OCI-LY3 (cell line): Measurements from ENCODE around the gene CC2D2A.

Source experiments
- H2AFZ ChIP-seq: fragments of 200-600, 300-600 bp; shearing (Covaris generic); 2 replicates; pipeline ENCODE4 v1.6.0; 2014; ENCODE audit warnings: antibody characterized with exemption, low read depth, low read length
- H3K27ac ChIP-seq: fragments of 200-600, 300-600 bp; sonication (generic); 2 replicates; pipeline ENCODE4 v1.5.1; 2014; ENCODE audit warnings: mild to moderate bottlenecking, low read length, moderate library complexity, mixed read lengths
- H3K27me3 ChIP-seq: fragments of 200-600, 300-600 bp; sonication (generic); 2 replicates; pipeline ENCODE4 v1.6.1; 2014; ENCODE audit warnings: low read depth, low read length, mixed read lengths
- H3K36me3 ChIP-seq: fragments of 200-600, 300-600 bp; sonication (generic); replicated peaks from 2 replicates; pipeline ENCODE3; 2014; ENCODE audit warnings: low read depth, low read length, mixed read lengths
- H3K4me1 ChIP-seq: fragments of 300-600, 200-600 bp; sonication (generic); 2 replicates; pipeline ENCODE4 v1.6.1; 2014; ENCODE audit warnings: low read length, mixed read lengths
- H3K4me2 ChIP-seq: fragments of 200-600, 300-600 bp; sonication (generic); 2 replicates; pipeline ENCODE4 v1.6.1; 2014; ENCODE audit warnings: low read length, mixed read lengths
- H3K4me3 ChIP-seq: fragments of 300-600, 200-600 bp; sonication (generic); 2 replicates; pipeline ENCODE4 v1.5.1; 2014; ENCODE audit warnings: antibody characterized with exemption, mild to moderate bottlenecking, low read length, moderate library complexity
- H3K79me2 ChIP-seq: fragments of 300-600, 200-600 bp; shearing (Covaris generic); 2 replicates; pipeline ENCODE4 v1.6.1; 2014; ENCODE audit warnings: mild to moderate bottlenecking, low read length, mixed read lengths
- H3K9ac ChIP-seq: fragments of 300-600, 200-600 bp; shearing (Covaris generic); 2 replicates; pipeline ENCODE4 v1.6.0; 2014; ENCODE audit warnings: mild to moderate bottlenecking, low read length, moderate library complexity
- H3K9me3 ChIP-seq: fragments of 200-600, 300-600 bp; shearing (Covaris generic); 2 replicates; pipeline ENCODE4 v1.6.1; 2014; ENCODE audit warnings: low read length, mixed read lengths; ENCODE audit not compliant: insufficient read depth
- H4K20me1 ChIP-seq: fragments of 200-600, 300-600 bp; sonication (generic); 2 replicates; pipeline ENCODE4 v1.6.1; 2016; ENCODE audit warnings: low read length, mixed read lengths; ENCODE audit not compliant: insufficient read depth
- CTCF ChIP-seq: fragments of 200-600, 300-600 bp; sonication (generic); IDR thresholded peaks from 2 replicates; pipeline ENCODE4 v1.5.1; 2014; ENCODE audit warnings: antibody characterized with exemption, low read length, low read depth
- EZH2phosphoT487 ChIP-seq: fragments of 200-600 bp; shearing (Covaris generic); IDR thresholded peaks from 2 replicates; pipeline ENCODE4 v1.6.1; 2018; ENCODE audit warnings: antibody characterized with exemption, mixed run types, low read depth

CC2D2A gene

GRCh38 chr4:15587649-15588048 is 118.0 kb downstream of the CC2D2A start:
- Histone ChIP-seq H3K4me1 (no peaks in the 10 kb centered on the region), H2AFZ (no peak overlapping the region), H3K27ac (no peak overlapping the region)

GRCh38 chr4:15592799-15593198 is 123.1 kb downstream of the CC2D2A start:
- no peaks in the 10 kb centered on the region for H3K36me3 ChIP-seq
- H4K20me1 ChIP-seq, result no peaks in the 10 kb centered on the region
- TF ChIP-seq EZH2phosphoT487 (no peak), CTCF (no peak)
- H3K4me3 ChIP-seq, result no peak overlapping the region
- H2AFZ ChIP-seq, result no peak overlapping the region
- no peak overlapping the region for H3K4me2 ChIP-seq
- H3K9me3 ChIP-seq, result no peaks in the 10 kb centered on the region
- H3K9ac ChIP-seq, result no peak overlapping the region
- no peaks in the 10 kb centered on the region for H3K4me1 ChIP-seq
- no peaks in the 10 kb centered on the region for H3K79me2 ChIP-seq
- no peak overlapping the region for H3K27ac ChIP-seq
- no peaks in the 10 kb centered on the region for H3K27me3 ChIP-seq

More at GRCh38 chr4:15587649-15588048, 118.0 kb downstream of the CC2D2A start:
- Histone ChIP-seq H3K4me2 (no peak overlapping the region), H3K9ac (no peak overlapping the region), H3K79me2 (no peaks in the 10 kb centered on the region), H4K20me1 (no peaks in the 10 kb centered on the region), H3K27me3 (no peaks in the 10 kb centered on the region), H3K36me3 (no peaks in the 10 kb centered on the region), H3K9me3 (no peaks in the 10 kb centered on the region), H3K4me3 (no peak overlapping the region)
- no peak for TF ChIP-seq EZH2phosphoT487
- no peak for TF ChIP-seq CTCF

GRCh38 chr4:15598644-15599043 is 129.0 kb downstream of the CC2D2A start:
- Histone ChIP-seq H3K27ac (no peak overlapping the region), H3K9me3 (no peaks in the 10 kb centered on the region), H3K27me3 (no peaks in the 10 kb centered on the region), H4K20me1 (no peaks in the 10 kb centered on the region), H2AFZ (no peak overlapping the region), H3K4me3 (no peak overlapping the region), H3K4me2 (no peak overlapping the region), H3K79me2 (no peaks in the 10 kb centered on the region), H3K4me1 (no peaks in the 10 kb centered on the region), H3K9ac (no peak overlapping the region), H3K36me3 (no peaks in the 10 kb centered on the region)
- TF ChIP-seq CTCF (no peak), EZH2phosphoT487 (no peak)

DNA sequence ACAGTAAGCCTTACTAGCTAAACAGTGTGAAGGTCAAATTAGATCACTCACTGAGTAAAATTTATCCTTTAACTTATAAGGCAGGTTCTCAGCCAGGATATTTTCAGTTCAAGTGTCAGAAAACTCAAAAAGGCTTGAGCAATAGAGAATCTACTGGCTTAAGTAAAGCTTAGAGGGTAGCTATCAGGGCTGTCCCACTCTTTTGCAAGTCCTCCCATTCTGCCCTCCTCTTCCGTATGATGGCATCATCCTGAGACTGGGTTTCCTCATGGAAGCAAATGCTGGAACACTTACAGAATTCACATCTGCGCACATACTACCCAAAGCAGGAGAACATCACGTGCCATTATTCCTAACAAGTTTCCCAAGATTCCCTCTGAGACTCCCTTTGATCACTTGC is 130.5 kb downstream of the CC2D2A start:
- H3K9me3 ChIP-seq, result no peaks in the 10 kb centered on the region
- H3K4me2 ChIP-seq, result no peak overlapping the region
- H3K79me2 ChIP-seq, result no peaks in the 10 kb centered on the region
- H2AFZ ChIP-seq, result no peak overlapping the region
- H4K20me1 ChIP-seq, result no peaks in the 10 kb centered on the region
- no peaks in the 10 kb centered on the region for H3K27me3 ChIP-seq
- H3K4me1 ChIP-seq, result no peaks in the 10 kb centered on the region
- no peak overlapping the region for H3K4me3 ChIP-seq
- no peak overlapping the region for H3K27ac ChIP-seq
- no peak overlapping the region for H3K9ac ChIP-seq
- H3K36me3 ChIP-seq, result peaks cover 5% of the 10 kb centered on the region
- TF ChIP-seq EZH2phosphoT487 (no peak), CTCF (no peak)
